ENCODE data around the gene LRIG1.

DNA sequence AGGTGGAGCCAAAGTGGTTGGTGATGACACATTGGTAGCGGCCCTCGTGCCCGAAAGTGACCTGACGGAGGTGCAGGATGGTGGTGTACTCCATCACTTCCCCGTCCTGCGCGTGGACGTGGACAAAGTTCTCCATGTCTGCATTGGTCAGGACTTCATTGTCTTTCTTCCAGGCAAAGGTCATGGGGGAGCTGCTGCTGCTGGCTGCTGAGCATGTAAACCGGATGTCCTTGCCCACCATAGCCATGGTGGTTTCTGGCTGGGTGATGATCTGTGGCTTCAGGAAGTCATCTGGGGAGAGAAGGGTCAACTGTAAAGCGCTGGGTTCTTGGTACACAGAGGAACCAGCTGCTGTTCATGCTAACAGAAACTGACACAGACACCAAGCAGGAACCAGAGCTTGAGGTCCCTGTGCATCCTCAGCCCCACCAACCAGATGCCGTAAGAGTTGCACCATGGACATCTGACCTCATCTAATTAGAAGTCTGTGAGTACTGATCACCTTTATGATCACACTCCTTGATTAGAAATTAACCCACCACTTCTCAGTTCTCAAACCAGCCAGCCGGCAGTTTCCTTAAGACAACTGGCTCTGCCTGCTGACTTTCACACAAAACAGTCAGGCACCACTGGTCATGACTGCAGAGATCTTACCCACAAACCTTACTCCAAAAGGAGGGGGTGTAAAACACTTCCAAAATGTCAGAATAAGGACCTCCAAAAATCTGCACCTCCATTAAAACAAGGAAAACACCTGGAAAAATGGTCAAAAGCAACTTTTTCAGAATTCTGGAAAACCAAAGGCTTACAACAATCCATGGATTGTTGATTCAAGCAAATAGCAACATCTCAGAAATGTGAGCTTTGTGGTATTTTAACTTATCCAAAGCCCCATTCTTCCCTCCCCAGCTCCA, 114.6 kb downstream of the LRIG1 start:
- TF ChIP-seq CHD2 (IDR thresholded peaks at IDR 0.05; ENCODE audit: borderline replicate concordance, low read depth, low read length) (no peak), ESRRA (IDR thresholded peaks at IDR 0.05; ENCODE audit: low read length) (no peak), NR2C2 (IDR thresholded peaks at IDR 0.05; ENCODE audit: borderline replicate concordance, control insufficient read depth, insufficient read length, low read depth) (no peak), BHLHE40 (IDR thresholded peaks at IDR 0.05; ENCODE audit: borderline replicate concordance in 1 of 2, low read depth in 2 of 2, low read length in 1 of 2) (peak; percentile 23 to 61; a peak in 3 of 4 replicates), EP300 (IDR thresholded peaks at IDR 0.05; ENCODE audit: borderline replicate concordance in 1 of 2, control insufficient read depth in 1 of 2, low read depth in 2 of 2, low read length in 2 of 2) (peak; percentile 29 to 43; a peak in 1 of 4 replicates), MXI1 (IDR thresholded peaks at IDR 0.05; ENCODE audit: low read depth, low read length) (no peak), RFX5 (IDR thresholded peaks at IDR 0.05; ENCODE audit: low read depth, low read length) (no peak), BMI1 (IDR thresholded peaks at IDR 0.05; ENCODE audit: borderline replicate concordance) (no peak), NFIC (IDR thresholded peaks at IDR 0.05; ENCODE audit: low read depth, low read length) (peak; percentile 49)
- TF ChIP-seq, protein P1, sequence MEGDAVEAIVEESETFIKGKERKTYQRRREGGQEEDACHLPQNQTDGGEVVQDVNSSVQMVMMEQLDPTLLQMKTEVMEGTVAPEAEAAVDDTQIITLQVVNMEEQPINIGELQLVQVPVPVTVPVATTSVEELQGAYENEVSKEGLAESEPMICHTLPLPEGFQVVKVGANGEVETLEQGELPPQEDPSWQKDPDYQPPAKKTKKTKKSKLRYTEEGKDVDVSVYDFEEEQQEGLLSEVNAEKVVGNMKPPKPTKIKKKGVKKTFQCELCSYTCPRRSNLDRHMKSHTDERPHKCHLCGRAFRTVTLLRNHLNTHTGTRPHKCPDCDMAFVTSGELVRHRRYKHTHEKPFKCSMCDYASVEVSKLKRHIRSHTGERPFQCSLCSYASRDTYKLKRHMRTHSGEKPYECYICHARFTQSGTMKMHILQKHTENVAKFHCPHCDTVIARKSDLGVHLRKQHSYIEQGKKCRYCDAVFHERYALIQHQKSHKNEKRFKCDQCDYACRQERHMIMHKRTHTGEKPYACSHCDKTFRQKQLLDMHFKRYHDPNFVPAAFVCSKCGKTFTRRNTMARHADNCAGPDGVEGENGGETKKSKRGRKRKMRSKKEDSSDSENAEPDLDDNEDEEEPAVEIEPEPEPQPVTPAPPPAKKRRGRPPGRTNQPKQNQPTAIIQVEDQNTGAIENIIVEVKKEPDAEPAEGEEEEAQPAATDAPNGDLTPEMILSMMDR (IDR thresholded peaks at IDR 0.05 in 2 of 3, conservative IDR thresholded peaks at IDR 0.05 in 1 of 3; ENCODE audit: control insufficient read depth in 2 of 3, extremely low read depth in 1 of 3, insufficient read depth in 1 of 3, low read depth in 3 of 3, low read length in 3 of 3) = no peak
- TF ChIP-seq, protein P2, sequence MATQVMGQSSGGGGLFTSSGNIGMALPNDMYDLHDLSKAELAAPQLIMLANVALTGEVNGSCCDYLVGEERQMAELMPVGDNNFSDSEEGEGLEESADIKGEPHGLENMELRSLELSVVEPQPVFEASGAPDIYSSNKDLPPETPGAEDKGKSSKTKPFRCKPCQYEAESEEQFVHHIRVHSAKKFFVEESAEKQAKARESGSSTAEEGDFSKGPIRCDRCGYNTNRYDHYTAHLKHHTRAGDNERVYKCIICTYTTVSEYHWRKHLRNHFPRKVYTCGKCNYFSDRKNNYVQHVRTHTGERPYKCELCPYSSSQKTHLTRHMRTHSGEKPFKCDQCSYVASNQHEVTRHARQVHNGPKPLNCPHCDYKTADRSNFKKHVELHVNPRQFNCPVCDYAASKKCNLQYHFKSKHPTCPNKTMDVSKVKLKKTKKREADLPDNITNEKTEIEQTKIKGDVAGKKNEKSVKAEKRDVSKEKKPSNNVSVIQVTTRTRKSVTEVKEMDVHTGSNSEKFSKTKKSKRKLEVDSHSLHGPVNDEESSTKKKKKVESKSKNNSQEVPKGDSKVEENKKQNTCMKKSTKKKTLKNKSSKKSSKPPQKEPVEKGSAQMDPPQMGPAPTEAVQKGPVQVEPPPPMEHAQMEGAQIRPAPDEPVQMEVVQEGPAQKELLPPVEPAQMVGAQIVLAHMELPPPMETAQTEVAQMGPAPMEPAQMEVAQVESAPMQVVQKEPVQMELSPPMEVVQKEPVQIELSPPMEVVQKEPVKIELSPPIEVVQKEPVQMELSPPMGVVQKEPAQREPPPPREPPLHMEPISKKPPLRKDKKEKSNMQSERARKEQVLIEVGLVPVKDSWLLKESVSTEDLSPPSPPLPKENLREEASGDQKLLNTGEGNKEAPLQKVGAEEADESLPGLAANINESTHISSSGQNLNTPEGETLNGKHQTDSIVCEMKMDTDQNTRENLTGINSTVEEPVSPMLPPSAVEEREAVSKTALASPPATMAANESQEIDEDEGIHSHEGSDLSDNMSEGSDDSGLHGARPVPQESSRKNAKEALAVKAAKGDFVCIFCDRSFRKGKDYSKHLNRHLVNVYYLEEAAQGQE (IDR thresholded peaks at IDR 0.05; ENCODE audit: low read depth, low read length) = no peak
